Cardiac septum (tissue), 1 donor: Measurements from ENCODE around the gene DHX36. TPM values are rescaled to one million over a fixed set of nuclear protein-coding genes. Genes with fewer than 3 reads are reported as not detected.
A peak's percentile ranks its signal among the peaks of the same experiment; 100 is the strongest.

Source experiments
- DNase-seq: peaks from one replicate; pipeline ENCODE4 v3.0.0-alpha.2; 2020; ENCODE audit warnings: low spot score
- intact Hi-C: fragments of 100-400 bp; cut with DNase I; formaldehyde crosslinking; loops from one replicate; pipeline ENCODE4 v1.14.0; 2022
- long read RNA-seq: library from polyadenylated mRNA; unstranded; transcript quantifications from one replicate; pipeline ENCODE4 v2.0.0, GENCODE V29; 2021
- total RNA-seq: library from RNA; stranded (reverse); fragmentation: NEBNext Ultra II Directional; extraction: Animal tissue kit (Norgen Biotek cat#: 25700); gene quantifications from one replicate; pipeline ENCODE4 v1.2.1, GENCODE V29; 2021
- donor health status: DM: no; HTN: no; CAD: no.

Gene DHX36, protein sequence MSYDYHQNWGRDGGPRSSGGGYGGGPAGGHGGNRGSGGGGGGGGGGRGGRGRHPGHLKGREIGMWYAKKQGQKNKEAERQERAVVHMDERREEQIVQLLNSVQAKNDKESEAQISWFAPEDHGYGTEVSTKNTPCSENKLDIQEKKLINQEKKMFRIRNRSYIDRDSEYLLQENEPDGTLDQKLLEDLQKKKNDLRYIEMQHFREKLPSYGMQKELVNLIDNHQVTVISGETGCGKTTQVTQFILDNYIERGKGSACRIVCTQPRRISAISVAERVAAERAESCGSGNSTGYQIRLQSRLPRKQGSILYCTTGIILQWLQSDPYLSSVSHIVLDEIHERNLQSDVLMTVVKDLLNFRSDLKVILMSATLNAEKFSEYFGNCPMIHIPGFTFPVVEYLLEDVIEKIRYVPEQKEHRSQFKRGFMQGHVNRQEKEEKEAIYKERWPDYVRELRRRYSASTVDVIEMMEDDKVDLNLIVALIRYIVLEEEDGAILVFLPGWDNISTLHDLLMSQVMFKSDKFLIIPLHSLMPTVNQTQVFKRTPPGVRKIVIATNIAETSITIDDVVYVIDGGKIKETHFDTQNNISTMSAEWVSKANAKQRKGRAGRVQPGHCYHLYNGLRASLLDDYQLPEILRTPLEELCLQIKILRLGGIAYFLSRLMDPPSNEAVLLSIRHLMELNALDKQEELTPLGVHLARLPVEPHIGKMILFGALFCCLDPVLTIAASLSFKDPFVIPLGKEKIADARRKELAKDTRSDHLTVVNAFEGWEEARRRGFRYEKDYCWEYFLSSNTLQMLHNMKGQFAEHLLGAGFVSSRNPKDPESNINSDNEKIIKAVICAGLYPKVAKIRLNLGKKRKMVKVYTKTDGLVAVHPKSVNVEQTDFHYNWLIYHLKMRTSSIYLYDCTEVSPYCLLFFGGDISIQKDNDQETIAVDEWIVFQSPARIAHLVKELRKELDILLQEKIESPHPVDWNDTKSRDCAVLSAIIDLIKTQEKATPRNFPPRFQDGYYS
- total RNA-seq = 43.3 TPM
- long read RNA-seq, full-length matches to known transcripts = 14 of 46 reads
- long read RNA-seq, partial matches to known transcripts = 31 of 46 reads
- long read RNA-seq, other reads (novel, unspliced or antisense) = 1 of 46 reads

DNA sequence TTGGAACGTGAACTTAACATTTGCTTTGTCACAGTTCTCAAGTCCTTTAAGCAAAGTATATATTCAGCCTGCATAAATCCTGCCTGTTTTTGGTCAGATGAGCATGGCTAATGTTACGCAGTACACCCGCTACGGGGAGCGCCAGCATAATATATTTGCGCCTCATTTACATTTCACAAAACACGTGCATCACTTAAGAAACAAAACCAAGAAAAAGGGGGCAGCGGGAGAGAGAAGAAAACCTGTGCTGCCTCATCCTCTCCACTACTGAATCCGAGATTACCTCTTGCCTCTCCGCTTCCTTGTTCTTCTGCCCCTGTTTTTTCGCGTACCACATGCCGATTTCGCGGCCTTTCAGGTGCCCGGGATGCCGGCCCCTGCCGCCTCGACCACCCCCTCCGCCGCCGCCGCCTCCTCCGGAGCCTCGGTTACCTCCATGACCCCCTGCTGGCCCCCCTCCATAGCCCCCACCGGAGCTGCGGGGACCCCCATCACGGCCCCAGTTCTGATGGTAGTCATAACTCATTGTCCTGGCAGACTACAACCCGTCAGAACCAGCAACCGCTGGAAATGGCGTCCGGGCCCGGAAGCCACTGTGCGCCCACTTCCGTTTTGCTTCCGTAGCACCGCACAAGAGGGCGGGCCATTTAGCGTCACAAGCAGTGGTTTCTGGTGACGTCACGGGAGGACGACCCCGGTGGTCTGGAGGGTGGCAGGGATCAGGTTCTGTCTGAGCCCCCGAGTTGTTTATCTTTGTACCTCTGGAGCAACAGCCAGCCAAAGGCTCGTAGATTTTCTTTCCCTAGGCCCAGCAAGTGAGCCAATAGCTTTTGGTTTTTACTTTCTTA, at the start of gene DHX36:
DHX36 (minus strand) TSS at position 597 of the 848 bp plus-strand sequence; CDS start at position 526, 71 bp downstream.
- peak; percentile 94 for DNase-seq
- intact Hi-C loops = no loop called here

DNA sequence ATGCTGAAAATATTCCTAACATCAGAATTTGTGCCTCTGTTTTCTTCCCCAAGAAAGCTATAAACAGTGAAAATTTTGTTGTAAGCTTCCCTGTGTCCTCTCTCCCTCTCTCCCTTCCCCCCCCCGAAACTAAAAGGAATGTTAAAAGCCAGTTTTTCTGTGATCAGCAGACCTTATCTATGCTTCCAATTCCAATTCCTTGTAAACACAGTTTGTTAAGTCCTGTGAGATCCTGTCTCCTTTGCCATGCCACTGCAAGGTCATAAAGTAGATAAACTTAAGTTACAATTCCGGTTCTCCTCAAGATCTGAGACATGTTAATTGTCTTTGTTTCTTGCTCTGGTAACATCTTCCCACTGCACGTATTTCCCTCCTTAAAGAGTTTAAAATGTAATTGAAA, 42.9 kb upstream of the DHX36 start:
- intact Hi-C loops = no loop called here

DNA sequence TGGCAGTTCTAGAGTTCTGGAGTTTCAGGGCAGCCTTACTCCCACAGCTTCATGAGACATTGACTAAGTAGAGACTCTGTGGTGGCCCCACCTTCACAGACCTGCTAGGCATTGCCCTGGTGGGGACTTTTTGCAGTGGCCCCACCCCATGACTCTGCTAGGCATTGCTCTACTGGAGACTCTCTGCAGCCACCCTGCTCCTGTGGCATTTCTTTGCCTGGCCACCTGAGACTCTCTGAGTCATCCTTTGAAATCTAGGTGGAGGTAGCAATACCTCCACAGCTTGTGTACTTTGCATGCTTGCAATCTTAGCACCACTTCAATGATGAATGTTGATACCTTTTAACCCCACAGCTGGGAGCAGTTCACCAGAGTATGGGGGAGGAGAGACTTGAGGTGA, 40.6 kb upstream of the DHX36 start:
- DNase-seq = no peak
- intact Hi-C loops = no loop called here

More for the DNA sequence above, 42.9 kb upstream of the DHX36 start:
- no peak for DNase-seq

DNA sequence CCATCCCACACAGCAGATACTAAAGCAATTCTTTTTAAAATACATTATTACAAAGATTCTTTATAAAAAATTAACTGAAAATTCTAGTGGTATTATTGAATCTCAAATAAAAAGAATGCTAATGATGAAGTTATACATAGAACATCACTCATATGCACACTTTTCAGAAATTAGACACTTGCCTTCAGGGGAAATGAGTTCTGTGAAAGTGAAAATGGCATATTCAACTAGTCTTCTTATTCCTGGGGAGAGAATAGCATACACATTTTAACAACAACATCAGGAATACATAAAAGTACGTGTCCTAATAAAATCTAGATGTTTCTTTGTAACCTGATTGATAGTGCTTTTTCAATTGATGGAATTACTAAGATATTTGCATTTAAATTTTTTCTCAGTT, 36.8 kb upstream of the DHX36 start:
- intact Hi-C loops = no loop called here

DNA sequence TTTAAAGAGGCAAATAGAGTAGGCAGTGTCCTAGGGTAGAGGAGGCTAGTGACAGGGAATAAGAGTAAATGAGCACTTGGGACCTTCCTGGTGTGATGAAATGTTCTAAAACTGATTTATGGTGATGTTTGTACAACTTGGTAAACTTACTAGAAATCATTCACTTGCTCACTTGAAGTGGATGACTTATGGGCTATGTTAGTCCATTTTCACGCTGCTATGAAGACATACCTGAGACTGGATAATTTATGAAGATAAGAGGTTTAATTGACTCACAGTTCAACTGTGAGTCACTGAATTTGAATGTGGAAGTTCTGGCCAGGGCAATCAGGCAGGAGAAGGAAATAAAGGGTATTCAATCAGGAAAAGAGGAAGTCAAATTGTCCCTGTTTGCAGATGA, 31.7 kb upstream of the DHX36 start:
- intact Hi-C loops = no loop called here

More for the DNA sequence above, 36.8 kb upstream of the DHX36 start:
- DNase-seq = no peak

DNA sequence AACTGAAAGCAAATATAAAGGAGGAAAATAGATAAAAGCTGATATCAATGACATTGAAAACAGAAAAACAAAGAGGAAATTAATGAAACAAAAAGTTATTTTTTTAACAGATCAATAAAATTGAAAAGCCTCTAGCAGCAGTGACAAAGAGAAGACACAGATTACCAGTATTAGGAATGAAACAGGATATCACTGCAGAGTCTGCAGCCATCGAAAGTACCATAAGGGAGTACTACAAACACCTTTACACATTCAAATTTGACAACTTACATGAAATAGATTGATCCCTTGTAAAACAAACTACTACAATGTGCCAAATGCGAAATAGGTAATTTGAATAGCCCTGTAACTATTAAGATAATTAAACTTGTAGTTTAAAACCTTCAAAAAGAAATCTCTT, 24.9 kb upstream of the DHX36 start:
- intact Hi-C loops = no loop called here
- no peak for DNase-seq

More for the DNA sequence above, 31.7 kb upstream of the DHX36 start:
- no peak for DNase-seq

DNA sequence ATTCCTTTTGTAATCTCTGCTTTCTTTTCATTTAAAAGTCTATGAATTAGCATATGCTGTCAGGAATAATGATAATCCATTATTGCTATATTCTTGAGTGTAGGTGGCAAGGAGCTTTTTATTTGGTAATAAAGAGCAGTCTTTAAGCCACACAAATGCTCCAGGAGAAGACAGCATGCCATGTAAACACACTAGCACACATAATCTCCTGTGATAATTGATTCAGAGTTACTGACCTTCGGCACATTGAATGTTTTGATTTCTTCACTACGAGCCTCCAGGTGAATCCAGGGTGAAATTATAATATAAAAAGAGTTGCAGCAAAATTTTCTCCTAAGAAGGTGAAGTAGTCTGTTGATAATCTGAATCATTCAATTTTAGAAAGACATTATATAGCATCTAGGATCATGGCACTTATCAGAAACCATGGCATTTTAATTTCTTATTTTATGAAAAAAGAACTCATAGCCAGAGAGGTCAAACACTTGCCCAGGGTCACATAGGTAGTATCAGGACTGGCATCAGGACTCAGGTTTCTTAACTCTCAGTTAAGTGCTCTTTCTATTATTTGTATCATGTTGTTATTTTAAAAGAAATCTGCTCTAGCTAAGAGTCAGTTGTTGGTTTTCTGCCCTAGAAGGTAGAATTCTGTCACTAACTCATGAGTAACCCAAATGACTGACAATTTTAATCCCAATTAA, 21.3 kb upstream of the DHX36 start:
- intact Hi-C loops = no loop called here
- DNase-seq = no peak

DNA sequence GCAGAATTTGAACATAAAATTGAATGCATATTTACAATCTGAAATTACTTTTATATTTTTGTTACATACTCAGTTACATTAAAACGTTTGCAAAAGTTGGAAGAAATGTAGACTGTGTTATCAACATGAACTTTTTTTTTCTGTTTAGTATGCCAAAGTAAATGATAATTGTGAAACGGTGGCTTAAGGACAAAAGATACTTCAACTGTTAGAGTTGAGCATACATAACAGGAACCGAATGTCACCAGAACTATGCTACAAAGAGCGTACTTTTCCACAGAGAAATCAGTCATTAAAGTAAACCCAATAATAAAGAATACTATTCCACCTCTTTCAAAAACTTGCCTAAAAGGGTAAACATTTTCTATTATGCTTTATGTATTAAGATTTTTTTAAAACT, 14.3 kb upstream of the DHX36 start:
- no peak for DNase-seq
- intact Hi-C loops = loop anchor here (5.0 to 10.0 kb wide), 2 partner anchors 984 to 1366 kb away; no protein-coding TSS in a partner anchor

DNA sequence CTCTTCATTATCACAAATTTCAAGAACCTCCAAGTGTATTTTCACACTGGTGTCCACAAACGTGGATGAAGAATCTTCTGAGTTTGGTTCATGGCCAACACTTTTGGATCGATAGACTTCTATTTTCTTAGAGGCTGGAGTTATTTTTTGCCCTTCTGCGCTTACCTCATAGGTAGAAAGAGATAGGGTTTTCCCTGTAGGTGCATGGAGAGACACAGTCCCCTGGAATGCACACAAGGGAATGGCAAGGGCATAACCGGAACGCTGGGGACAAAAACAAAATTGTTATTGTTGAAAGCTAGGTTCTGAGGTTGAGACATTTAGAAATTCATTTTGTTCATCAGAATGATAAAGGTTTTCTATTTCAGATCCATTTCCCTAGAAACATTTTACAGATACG, 13.7 kb upstream of the DHX36 start:
- intact Hi-C loops = loop anchor here (5.0 to 10.0 kb wide), 2 partner anchors 984 to 1367 kb away; no protein-coding TSS in a partner anchor
- no peak for DNase-seq

DNA sequence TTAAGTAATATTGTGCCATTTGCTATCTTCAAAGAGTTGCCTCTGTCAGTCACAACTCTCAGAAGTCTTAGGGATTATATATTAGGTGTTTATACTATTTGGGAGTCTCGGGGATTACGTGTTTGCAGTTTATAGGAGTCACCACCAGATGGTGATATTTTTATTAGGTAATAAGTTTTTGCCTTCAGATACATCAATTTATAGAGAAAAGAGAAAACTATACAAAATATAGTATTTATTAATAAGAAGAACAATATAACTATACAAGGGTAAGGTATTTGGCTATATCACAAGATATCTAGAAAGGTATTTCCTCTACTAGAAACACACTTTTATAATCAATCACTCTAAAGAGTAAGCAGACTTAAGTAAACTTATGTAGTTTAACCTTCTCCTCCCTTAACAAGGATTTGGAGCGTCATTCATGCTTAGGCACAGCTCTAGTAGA, 10.7 kb upstream of the DHX36 start:
- intact Hi-C loops = loop anchor here (5.0 to 10.0 kb wide), 2 partner anchors 987 to 1370 kb away; no protein-coding TSS in a partner anchor
- no peak for DNase-seq

DNA sequence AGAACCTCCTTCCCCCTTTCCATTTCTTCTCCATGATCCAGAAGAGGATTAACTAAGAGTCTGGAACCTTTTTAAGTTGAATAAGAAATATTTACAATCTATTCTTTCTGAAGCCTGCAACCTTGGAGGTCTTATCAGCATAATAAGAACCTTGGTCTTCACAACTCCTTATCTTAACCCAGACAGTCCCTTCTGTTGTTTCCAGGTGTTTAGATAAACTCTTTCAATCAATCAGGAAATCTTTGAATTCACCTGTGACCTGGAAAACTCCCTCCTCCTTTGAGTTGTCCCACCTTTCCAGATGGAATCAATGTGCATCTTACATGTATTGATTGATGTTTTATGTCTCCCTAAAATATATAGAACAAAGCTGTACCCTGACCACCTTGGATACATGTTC, 3.6 kb upstream of the DHX36 start:
- intact Hi-C loops = no loop called here

DNA sequence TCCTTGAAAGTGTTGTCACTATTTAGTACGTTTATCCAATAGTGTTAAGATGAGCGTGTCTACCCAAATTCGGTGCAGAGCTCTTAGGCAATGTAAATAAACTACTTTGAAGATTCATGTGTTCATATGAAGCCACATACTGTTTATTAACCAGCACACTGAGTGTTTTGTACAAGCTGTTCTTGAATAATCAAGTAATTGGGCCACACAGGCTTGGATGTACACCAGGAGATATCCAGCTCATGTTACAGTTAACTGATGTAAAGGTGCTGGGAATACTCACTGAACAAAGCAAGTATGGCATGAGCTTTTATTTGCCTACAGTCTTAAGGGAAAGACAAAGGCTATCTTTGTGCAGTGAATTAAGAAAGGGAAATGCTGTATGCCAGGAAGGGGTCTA, 632 bp upstream of the DHX36 start:
- DNase-seq = no peak
- intact Hi-C loops = no loop called here

More for the DNA sequence above, 3.6 kb upstream of the DHX36 start:
- DNase-seq = no peak

DNA sequence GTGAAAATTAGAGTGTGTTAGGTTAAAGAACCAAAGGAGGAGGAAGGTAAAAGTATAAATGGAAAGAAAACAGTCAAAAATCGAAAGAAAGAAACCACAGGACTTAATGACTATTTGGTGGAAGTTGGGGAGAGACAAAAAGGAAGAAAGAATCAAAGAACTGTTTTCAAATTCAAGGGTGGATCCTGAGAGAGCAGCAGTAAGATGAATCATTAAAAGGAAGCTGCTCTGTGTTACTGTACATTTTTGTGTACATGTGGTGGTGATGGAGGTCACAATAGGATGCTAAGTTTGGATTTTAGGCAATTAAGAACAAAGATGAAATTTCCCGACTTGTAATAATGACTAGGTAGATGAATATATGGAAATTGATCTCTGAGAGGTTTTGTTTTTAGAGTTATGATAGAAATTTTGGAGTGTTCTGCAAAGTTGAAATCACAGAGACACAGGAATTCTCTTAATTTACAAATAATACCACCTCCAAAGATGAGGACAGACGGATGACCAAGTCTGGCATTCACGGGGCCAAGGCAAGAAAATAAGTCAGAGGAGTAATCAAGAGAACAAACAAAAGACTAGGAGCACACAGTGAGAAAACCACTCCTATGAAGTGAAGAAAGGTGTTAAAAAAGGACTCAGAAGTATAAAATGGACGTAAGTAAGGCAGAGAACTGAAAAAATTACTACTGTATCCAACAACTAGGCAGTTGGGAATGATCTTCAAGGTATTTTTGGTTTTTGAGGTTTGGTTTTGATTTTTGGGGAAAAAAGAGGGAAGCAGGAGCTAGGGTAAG, 7.1 kb downstream of the DHX36 start:
- intact Hi-C loops = no loop called here
- no peak for DNase-seq

DNA sequence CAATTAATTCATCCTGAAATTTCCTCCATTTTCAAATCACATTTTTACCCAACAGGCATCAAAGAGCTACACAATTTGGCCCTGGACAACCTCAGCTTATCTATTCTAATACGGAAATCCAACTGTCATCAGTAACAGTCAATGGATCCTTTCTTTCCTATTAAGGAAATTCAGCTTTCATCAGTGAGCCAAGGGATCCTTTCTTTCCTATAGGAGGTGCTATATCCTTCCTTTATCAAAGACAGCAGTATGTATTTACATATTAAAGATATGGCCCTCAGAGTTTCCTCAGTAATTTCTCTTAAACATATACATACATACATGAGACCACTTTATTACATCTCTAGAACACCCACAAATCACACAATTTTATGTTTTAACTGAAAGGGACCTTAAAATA, 10.1 kb downstream of the DHX36 start:
- DNase-seq = no peak
- intact Hi-C loops = no loop called here

DNA sequence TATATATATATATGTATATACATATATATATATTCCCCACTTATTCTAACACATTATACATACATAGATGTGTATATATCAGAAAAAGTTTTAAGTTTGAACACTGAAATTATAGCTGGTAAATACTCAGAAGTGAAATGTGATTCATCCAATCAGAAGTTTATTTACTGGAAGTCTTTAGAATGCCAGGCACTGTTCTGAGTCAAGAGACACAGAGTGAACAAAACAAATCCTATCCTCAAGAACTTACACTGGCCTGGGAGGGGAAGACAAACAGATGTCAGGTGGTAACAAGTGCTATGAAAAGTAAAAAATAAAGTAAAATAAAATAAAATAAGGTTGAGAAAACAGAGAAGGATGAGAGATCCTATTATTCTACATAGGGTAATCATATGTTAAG, 13.4 kb downstream of the DHX36 start:
- no peak for DNase-seq
- intact Hi-C loops = no loop called here

DNA sequence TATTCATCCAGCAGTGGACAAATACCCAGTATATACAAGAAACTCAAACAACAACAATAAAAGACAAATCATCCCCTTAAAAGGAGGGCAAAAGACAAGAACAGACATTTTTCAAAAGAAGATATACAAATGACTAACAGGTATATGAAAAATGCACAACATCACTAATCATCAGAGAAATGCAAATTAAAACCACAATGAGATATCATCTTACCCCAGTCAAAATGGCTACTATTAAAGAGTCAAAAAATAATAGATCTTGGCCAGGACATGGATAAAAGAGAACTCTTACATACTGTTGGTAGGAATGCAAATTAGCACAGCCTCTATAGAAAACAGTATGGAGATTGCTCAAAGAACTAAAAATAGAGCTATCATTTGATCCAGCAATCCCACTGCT, 16.9 kb downstream of the DHX36 start:
- DNase-seq = no peak
- intact Hi-C loops = no loop called here

DNA sequence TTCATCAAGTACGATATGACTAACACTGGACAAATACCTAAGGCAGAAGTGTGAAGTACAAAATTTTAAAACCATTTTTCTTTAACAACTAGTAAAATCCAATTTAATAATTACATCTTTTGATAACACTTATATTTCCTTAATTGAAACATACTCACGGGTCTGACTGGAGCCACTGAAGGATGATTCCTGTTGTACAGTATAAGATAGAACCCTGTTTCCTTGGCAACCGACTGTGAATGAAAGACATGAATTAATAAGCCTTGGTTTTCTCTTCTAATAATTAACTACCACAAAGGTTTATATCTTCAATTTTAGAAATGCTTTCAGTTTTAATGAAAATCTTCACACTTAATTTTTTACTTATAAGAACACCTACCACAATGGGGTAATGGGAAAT, 19.4 kb downstream of the DHX36 start:
- intact Hi-C loops = no loop called here

More for the DNA sequence above, 19.4 kb downstream of the DHX36 start:
- DNase-seq = no peak
